ENCODE data around the gene NCK2. TPM values are rescaled to one million over a fixed set of nuclear protein-coding genes. Genes with fewer than 3 reads are reported as not detected.

The NCK2 gene
- total and polyA plus RNA-seq, 10 of the 15 experiments (the other 5 are each of a cell fraction or from before 2014, with no cell fraction given), result 1.2 to 30.9 (median 14.1) TPM

GRCh38 chr2:105788670-105789290, 44.1 kb downstream of the NCK2 start:
- Histone ChIP-seq H3K4me2 (ENCODE audit: control insufficient read depth, insufficient read depth) (no peak overlapping the region), H3K27ac (ENCODE audit: control insufficient read depth, insufficient read depth) (peak overlapping the region; percentile 76; the same call in 1 of the 2 replicates), H2AFZ (ENCODE audit: control insufficient read depth, low read depth, low read length) (no peak overlapping the region), H3K9ac (ENCODE audit: control insufficient read depth, insufficient read depth, low read length) (no peak overlapping the region), H3K4me3 (no peak overlapping the region), H3K9me3 (replicated peaks; ENCODE audit: control insufficient read depth, insufficient read depth, low read length) (no peaks in the 10 kb centered on the region), H4K20me1 (ENCODE audit: control insufficient read depth, insufficient read depth) (no peaks in the 10 kb centered on the region), H3K79me2 (ENCODE audit: control insufficient read depth, insufficient read depth, low read length) (peaks cover 66% of the 10 kb centered on the region), H3K27me3 (replicated peaks in 1 of 2; ENCODE audit: control insufficient read depth in 2 of 2, insufficient read depth in 2 of 2, low read length in 1 of 2) (no peaks in the 10 kb centered on the region), H3K4me1 (ENCODE audit: control insufficient read depth, insufficient read depth, low read length) (peaks cover 37% of the 10 kb centered on the region), H3K36me3 (ENCODE audit: control insufficient read depth in 2 of 2, insufficient read depth in 2 of 2, low read length in 1 of 2) (no peaks in the 10 kb centered on the region; a peak in 1 of 4 replicates)
- intact Hi-C loops (cut with micrococcal nuclease; ENCODE audit: unreplicated experiment) (no loop called here), in situ Hi-C loops (cut with MboI) (no loop called here)
- ATAC-seq, result no peak
- POLR2A ChIA-PET, result interaction anchor here (0.9 to 1.5 kb wide), 4 partner anchors 9 to 43 kb away, joined by 3 read pairs; no protein-coding TSS in a partner anchor
- no TSS peak for BruUV-seq (replicated peaks)
- no peak for TF ChIP-seq MYC (IDR thresholded peaks at IDR 0.05; ENCODE audit: insufficient read depth, insufficient read length, insufficient replicate concordance, low read length, severe bottlenecking)
- TF ChIP-seq NR2C2 (IDR thresholded peaks at IDR 0.05; ENCODE audit: borderline replicate concordance, control insufficient read depth, insufficient read length, low read depth), result no peak
- no peak for TF ChIP-seq NKRF (conservative IDR thresholded peaks at IDR 0.05)
- no peak for TF ChIP-seq RFX5 (IDR thresholded peaks at IDR 0.05; ENCODE audit: low read depth, low read length)
- no peak for TF ChIP-seq CHD4 (IDR thresholded peaks at IDR 0.05)
- no peak for TF ChIP-seq ZNF207 (IDR thresholded peaks at IDR 0.05; ENCODE audit: borderline replicate concordance)
- no peak for TF ChIP-seq POLR2A (IDR thresholded peaks at IDR 0.05; ENCODE audit: low read depth, low read length)
- TF ChIP-seq CREB1 (IDR thresholded peaks at IDR 0.05; ENCODE audit: low read depth), result no peak
- TF ChIP-seq IKZF1 (conservative IDR thresholded peaks at IDR 0.05), result no peak
- no peak for TF ChIP-seq PAX8 (IDR thresholded peaks at IDR 0.05)
- TF ChIP-seq KAT2A (conservative IDR thresholded peaks at IDR 0.05; ENCODE audit: control insufficient read depth, low read depth, low read length), result no peak
- no peak for TF ChIP-seq BMI1 (IDR thresholded peaks at IDR 0.05; ENCODE audit: borderline replicate concordance)
- no peak for TF ChIP-seq MAX (IDR thresholded peaks at IDR 0.05; ENCODE audit: low read depth, low read length)
- TF ChIP-seq ZNF384 (IDR thresholded peaks at IDR 0.05; ENCODE audit: borderline replicate concordance, low read depth, low read length), result no peak
- TF ChIP-seq GATAD2B (conservative IDR thresholded peaks at IDR 0.05; ENCODE audit: low read depth), result no peak
- no peak for TF ChIP-seq GABPA (IDR thresholded peaks at IDR 0.05; ENCODE audit: low read depth)
- no peak for TF ChIP-seq ETV6 (conservative IDR thresholded peaks at IDR 0.05 in 1 of 2, IDR thresholded peaks at IDR 0.05 in 1 of 2; ENCODE audit: borderline replicate concordance in 1 of 2, low read depth in 1 of 2)
- no peak for TF ChIP-seq ZZZ3 (IDR thresholded peaks at IDR 0.05; ENCODE audit: control insufficient read depth, insufficient read length, low read depth)
- RAD21 ChIA-PET (ENCODE audit: unreplicated experiment), result interaction anchor here (1.0 to 2.0 kb wide), 4 partner anchors 9 to 33 kb away, joined by 3 to 7 read pairs (median 4); no protein-coding TSS in a partner anchor
- 77% methylated on average over 12 of the region's 12 CpGs for WGBS (ENCODE audit: insufficient coverage, insufficient replicate concordance, low lambda C conversion rate, missing lambda C conversion rate)
- SMC1A ChIA-PET (ENCODE audit: uncharacterized antibody, unreplicated experiment), result interaction anchor here (1.2 to 5.5 kb wide), 8 partner anchors 10 to 43 kb away, joined by 3 to 21 read pairs (median 7); no protein-coding TSS in a partner anchor
- FAIRE-seq, result no peak
- CTCF ChIA-PET, result interaction anchor here (0.6 to 2.8 kb wide), 12 partner anchors 9 to 308 kb away, joined by 3 to 24 read pairs (median 4); no protein-coding TSS in a partner anchor
- no peak for DNase-seq (ENCODE audit: low read depth, low spot score)

All from GM12878 (cell line).